T-helper 2 cell treated with Interferon-gamma antibody and Interleukin-4, amounts not matched to agents 100 ng/mL and 5 ng/mL, for 36 hours (primary cell): ENCODE measurements around the gene AUTS2. TPM values are rescaled to one million over a fixed set of nuclear protein-coding genes. Genes with fewer than 3 reads are reported as not detected.

Experiments used
- intact Hi-C: fragments of 100-400 bp; cut with micrococcal nuclease; formaldehyde crosslinking; loops from one replicate; pipeline ENCODE4 v1.15.1; 2023
- total RNA-seq: library from RNA; stranded (reverse); gene quantifications from 2 replicates; pipeline ENCODE4 v1.2.3, GENCODE V29; 2022

Gene AUTS2
- total RNA-seq, 1 donor from 2014 or later, result 3.3 TPM

- intact Hi-C loops, result no loop called here
These were observed 802.6 kb downstream of the AUTS2 start for GRCh38 chr7:70400829-70401380.

- intact Hi-C loops, result no loop called here
These were observed 803.8 kb downstream of the AUTS2 start for GRCh38 chr7:70402069-70402468.

GRCh38 chr7:70405241-70405640 lies 807.0 kb downstream of the AUTS2 start:
- intact Hi-C loops, result no loop called here

GRCh38 chr7:70406186-70406949 lies 808.1 kb downstream of the AUTS2 start:
- intact Hi-C loops, result no loop called here

GRCh38 chr7:70406950-70407209 lies 808.6 kb downstream of the AUTS2 start:
- intact Hi-C loops, result no loop called here

- intact Hi-C loops, result no loop called here
These were observed 810.2 kb downstream of the AUTS2 start for GRCh38 chr7:70408477-70408876.

GRCh38 chr7:70408891-70409290 lies 810.6 kb downstream of the AUTS2 start:
- intact Hi-C loops, result no loop called here

GRCh38 chr7:70410134-70410750 lies 812.0 kb downstream of the AUTS2 start:
- intact Hi-C loops, result no loop called here

- intact Hi-C loops, result no loop called here
These were observed 816.1 kb downstream of the AUTS2 start for GRCh38 chr7:70414368-70414767.

- intact Hi-C loops, result no loop called here
These were observed 817.1 kb downstream of the AUTS2 start for GRCh38 chr7:70415179-70415972.

- intact Hi-C loops, result no loop called here
These were observed 818.2 kb downstream of the AUTS2 start for GRCh38 chr7:70416347-70416985.

- intact Hi-C loops, result no loop called here
These were observed 818.8 kb downstream of the AUTS2 start for GRCh38 chr7:70416986-70417655.

GRCh38 chr7:70419526-70420380 lies 821.5 kb downstream of the AUTS2 start:
- intact Hi-C loops, result no loop called here

- intact Hi-C loops, result no loop called here
These were observed 822.0 kb downstream of the AUTS2 start for GRCh38 chr7:70420381-70420662.

GRCh38 chr7:70421319-70421718 lies 823.0 kb downstream of the AUTS2 start:
- intact Hi-C loops, result no loop called here

- intact Hi-C loops, result no loop called here
These were observed 828.1 kb downstream of the AUTS2 start for GRCh38 chr7:70426249-70426880.

GRCh38 chr7:70432567-70433001 lies 834.3 kb downstream of the AUTS2 start:
- intact Hi-C loops, result no loop called here

- intact Hi-C loops, result no loop called here
These were observed 836.1 kb downstream of the AUTS2 start for GRCh38 chr7:70434376-70434775.

- intact Hi-C loops, result no loop called here
These were observed 836.5 kb downstream of the AUTS2 start for GRCh38 chr7:70434821-70435220.

GRCh38 chr7:70435634-70436033 lies 837.4 kb downstream of the AUTS2 start:
- intact Hi-C loops, result no loop called here
